Ishikawa (cell line): ENCODE data around the gene GABRE.

Experiments
- EGR1 ChIP-seq: IDR thresholded peaks from 2 replicates; pipeline ENCODE4 v1.6.1; 2012
- EP300 ChIP-seq: IDR thresholded peaks from 2 replicates; pipeline ENCODE4 v1.6.1; 2012; ENCODE audit warnings: borderline replicate concordance
- FOXM1 ChIP-seq: IDR thresholded peaks from 2 replicates; pipeline ENCODE4 v1.6.1; 2012; ENCODE audit warnings: low read depth, borderline replicate concordance
- RAD21 ChIP-seq: IDR thresholded peaks from 2 replicates; pipeline ENCODE4 v1.6.1; 2012; ENCODE audit warnings: low read depth
- TAF1 ChIP-seq: IDR thresholded peaks from 2 replicates; pipeline ENCODE4 v1.6.1; 2012; ENCODE audit warnings: low read depth, mild to moderate bottlenecking
- TF ChIP-seq, protein P1 (sequence below): IDR thresholded peaks from 2 replicates; pipeline ENCODE4 v1.6.1; 2012; ENCODE audit warnings: low read depth, mild to moderate bottlenecking
- TF ChIP-seq, protein P2 (sequence below): IDR thresholded peaks from 2 replicates; pipeline ENCODE4 v1.6.1; 2012

DNA sequence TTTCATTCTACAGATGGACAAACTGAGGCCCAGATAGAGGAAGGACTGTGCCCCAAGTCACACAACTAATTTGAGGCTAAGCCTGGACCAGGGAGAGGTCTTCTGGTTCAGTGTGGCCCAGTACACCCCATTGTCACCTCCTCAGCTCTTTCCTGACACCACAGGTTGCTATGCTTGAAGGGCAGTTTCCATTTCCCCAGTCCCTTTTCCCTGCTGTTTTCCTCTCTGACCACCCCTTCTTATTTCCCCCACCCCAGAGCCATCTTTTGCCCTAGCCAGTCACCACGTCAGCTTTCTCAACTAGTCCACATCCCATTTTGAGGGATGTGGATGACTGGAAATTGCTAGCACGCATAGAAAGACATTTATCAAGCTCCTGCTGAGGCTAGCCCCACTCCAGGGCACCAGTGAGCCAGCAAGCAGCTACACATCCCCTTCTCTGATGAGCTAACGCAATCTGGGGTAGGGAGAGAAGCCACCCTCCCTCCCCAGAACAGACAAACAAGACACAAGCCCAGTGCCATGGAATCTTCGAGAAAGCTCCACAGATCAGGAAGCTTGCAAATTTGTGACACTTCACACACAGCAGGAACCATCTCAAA is 1.3 kb downstream of the GABRE start:
- TF ChIP-seq, protein P1, sequence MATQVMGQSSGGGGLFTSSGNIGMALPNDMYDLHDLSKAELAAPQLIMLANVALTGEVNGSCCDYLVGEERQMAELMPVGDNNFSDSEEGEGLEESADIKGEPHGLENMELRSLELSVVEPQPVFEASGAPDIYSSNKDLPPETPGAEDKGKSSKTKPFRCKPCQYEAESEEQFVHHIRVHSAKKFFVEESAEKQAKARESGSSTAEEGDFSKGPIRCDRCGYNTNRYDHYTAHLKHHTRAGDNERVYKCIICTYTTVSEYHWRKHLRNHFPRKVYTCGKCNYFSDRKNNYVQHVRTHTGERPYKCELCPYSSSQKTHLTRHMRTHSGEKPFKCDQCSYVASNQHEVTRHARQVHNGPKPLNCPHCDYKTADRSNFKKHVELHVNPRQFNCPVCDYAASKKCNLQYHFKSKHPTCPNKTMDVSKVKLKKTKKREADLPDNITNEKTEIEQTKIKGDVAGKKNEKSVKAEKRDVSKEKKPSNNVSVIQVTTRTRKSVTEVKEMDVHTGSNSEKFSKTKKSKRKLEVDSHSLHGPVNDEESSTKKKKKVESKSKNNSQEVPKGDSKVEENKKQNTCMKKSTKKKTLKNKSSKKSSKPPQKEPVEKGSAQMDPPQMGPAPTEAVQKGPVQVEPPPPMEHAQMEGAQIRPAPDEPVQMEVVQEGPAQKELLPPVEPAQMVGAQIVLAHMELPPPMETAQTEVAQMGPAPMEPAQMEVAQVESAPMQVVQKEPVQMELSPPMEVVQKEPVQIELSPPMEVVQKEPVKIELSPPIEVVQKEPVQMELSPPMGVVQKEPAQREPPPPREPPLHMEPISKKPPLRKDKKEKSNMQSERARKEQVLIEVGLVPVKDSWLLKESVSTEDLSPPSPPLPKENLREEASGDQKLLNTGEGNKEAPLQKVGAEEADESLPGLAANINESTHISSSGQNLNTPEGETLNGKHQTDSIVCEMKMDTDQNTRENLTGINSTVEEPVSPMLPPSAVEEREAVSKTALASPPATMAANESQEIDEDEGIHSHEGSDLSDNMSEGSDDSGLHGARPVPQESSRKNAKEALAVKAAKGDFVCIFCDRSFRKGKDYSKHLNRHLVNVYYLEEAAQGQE: no peak
- TF ChIP-seq TAF1 (no peak), EP300 (no peak), EGR1 (no peak), FOXM1 (no peak), RAD21 (no peak)
- TF ChIP-seq, protein P2, sequence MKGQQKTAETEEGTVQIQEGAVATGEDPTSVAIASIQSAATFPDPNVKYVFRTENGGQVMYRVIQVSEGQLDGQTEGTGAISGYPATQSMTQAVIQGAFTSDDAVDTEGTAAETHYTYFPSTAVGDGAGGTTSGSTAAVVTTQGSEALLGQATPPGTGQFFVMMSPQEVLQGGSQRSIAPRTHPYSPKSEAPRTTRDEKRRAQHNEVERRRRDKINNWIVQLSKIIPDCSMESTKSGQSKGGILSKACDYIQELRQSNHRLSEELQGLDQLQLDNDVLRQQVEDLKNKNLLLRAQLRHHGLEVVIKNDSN: no peak
